CD4-positive, alpha-beta T cell treated with Interleukin-17A for 1 hour (primary cell): ENCODE measurements around the gene IFI16.
A peak's percentile ranks its signal among the peaks of the same experiment; 100 is the strongest.
"Not testable (repeated sequence)": the region's sequence is repeated elsewhere in the genome, so short reads cannot be mapped to it uniquely, and the experiment has no call there.

Source experiments
- DNase-seq: peaks from one replicate; pipeline ENCODE4 v3.0.0-alpha.2; 2020

Gene IFI16

GRCh38 chr1:159067699-159068621 lies 58.3 kb downstream of the IFI16 start:
- DNase-seq: peak; percentile 59

DNA sequence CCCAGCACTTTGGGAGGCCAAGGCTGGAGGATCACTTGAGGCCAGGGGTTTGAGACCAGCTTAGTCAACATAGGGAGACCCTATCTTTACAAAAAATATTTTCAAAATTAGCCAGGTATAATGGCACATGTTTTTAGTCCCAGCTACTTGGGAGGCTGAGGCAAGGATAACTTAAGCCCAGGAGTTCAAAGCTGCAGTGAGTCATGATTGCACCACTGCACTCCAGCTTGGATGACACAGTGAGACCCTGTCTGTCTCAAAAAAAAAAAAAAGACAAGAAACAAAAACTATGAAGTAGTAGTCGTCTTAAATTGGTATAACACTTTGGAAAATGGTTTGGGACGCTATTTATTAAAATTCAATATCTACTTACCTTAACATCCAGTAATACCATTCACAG lies 59.2 kb downstream of the IFI16 start:
- no peak for DNase-seq

- peak; percentile 70 for DNase-seq
These were observed 62.4 kb downstream of the IFI16 start for GRCh38 chr1:159071970-159072582.

DNA sequence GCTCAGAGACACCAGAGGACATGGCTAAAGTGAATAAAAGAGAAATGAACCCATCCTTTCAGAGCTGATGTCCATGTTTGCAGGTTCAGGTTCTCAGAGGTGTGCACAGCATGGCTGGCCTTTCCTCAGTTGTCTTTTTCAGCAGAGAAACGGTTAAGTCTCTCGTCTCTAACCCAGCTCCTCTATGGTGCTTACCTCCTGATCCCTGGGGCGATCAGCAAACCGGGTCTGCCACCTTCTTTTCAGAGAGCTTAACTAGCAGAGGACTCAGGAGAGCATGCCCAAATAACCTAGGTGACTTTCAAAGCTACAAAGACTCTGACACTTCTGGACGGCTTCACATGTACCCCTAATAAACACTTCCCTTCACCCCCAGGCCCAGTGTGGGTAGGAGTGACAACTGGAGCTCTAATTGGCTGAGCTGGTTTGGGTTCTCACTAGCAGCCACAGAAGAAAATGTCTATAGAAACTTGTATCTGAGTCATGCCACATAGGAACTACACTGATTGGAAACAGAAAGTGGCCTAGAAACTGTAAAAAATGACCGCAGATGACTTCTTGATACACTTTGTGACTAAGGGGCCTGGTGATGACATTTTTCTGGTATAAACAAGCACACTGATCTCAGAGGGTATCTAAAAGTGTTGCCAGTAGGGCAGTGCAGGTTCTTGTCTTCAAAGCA lies 66.9 kb downstream of the IFI16 start, which contains the start of gene AIM2:
AIM2 (minus strand) TSS at position 329 of the 682 bp plus-strand sequence. CDS start 3,267 bp downstream, outside the sequence.
- peak; percentile 90 for DNase-seq

DNA sequence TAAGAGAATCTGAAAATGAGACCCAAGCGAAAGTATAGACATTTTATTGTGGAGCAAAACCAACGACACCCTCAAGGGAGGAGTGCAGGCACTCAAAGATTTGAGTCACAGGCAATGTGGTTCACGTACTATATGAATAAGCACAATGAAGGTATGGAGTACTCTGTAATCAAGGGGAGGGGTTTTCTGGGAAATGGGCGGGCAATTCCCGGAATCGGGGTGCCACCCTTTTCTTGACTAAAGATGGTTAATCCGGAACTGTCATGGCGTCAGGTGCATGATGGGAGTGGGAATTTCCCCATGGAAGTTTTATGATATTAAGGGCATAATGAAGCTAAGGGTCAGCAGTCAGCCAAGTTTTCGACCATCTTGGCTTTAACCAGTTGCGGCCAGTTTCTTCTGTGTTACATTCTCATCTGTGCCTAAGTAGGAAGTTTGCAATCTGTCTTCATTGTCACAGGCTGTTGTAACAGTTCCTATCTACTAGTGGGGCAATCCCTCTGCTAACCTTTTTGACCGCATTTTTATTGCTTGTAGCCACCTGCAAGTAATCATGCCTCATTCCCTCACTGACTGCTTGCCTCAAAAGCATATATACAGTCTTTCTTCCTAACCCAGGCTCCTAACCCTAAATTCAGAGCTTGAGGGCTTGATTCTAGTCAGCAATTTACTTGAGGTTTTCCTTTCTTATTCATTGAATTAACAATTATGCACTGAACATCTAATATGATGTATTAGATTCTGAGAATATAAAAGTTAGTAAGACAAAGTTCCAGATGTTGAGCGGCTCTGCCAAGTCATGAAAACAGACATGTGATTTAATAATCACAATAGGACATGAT lies 67.6 kb downstream of the IFI16 start:
- peak; percentile 97 for DNase-seq

- no peak for DNase-seq
These were observed 69.8 kb downstream of the IFI16 start for GRCh38 chr1:159079525-159079924.

DNA sequence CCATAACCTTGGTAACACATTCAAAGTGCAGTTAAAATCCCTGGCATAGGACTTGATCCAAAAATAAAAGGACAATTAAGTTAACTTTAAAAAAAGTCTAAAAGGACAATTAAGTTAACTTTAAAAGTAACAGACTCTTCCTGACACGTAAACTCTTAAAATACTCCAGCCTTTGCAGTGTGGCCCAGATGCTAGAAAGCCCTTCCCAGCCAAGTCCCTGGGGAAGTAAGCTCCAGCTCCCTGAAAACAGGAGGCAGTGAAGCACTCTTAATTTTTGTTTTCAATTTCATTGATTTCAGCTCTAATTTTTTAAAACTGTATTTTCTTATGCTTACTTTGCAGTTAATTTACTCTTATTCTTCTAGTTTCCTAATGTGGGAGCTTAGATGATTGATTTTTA lies 71.9 kb downstream of the IFI16 start:
- DNase-seq: no peak

DNA sequence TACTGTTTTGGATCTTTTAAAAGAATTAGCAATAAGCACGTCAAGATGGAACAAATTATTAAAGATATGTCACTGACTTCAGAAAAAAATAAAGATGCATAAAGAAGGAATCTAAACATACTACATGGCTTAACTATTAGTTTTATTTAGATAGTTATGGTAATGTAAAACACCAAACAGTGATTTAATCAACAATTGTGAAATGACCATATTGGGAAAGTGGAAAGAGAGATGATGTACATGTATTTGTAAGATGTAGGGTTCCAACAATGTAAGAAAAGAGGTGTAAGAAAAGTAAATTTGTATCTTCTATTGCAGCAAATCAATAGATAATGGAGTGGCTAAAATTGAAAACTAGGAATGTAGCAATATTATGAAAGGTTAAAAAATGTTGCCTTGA lies 73.3 kb downstream of the IFI16 start:
- no peak for DNase-seq

GRCh38 chr1:159084152-159084551 lies 74.4 kb downstream of the IFI16 start:
- DNase-seq: no peak

DNA sequence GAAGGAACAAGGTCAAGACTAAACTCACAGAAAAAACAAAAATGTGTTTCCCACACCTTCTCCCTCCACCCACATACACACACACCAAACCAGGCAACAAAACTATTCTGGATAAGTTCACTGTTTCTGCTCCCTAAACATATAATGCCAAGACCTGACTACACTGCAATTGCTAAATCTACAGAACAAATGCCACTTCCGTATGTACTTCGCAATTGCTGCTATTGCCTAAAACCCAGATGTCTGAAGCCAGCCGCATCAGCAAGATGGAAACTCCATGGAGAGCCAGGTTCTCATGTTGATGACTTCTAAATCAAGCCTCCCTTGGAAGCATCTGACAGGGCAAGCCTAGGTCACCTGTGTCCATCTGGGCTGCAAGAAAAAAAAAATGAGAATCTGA lies 75.2 kb downstream of the IFI16 start:
- DNase-seq: no peak

DNA sequence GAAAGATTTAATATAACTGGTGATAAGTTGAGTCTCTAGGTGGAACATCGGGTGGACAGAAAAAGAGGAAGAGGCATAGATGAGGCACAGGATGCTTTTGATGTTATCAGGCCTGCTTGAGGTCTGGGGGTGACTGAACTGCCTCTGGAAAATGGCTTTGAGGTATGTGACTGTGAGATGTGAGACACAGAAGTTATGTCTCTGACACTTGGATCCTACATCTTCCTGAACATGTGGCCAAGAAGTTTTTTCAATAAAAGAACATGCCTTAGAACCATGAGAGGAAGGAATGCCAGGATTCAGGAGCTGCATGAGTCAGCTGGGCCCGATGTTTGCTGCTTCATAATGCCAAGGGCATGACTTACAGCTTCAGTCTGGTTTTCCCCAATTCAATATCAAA lies 78.3 kb downstream of the IFI16 start:
- DNase-seq: no peak

GRCh38 chr1:159088546-159089183 lies 79.0 kb downstream of the IFI16 start:
- DNase-seq: no peak

DNA sequence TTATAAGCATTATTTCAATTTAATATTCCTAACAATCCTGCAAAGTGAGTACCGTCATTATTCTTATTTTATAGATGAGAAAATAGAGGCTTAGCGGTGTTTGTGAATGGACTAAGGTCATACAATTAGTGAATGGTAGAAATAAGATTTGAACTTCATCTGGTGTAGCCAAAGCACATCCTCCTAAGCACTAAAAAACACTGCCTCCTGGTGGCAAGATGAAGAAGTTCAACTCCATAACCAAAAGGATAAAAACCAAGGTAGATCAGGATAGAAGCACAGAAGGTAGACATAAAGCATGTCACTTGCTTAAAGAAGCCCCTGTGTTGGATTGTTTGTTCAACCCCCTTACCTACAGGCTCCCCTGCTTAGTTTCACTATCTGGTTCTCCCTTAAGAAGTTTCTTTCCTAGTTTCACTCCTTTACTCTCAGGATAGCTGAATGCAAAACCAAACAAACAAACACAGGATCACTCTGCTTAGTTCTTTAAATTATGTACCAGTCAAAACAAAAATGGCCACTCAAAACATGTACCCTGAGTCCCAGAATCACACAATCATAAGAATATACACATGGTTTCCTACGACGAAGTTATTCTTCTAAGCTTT lies 79.6 kb downstream of the IFI16 start:
- peak; percentile 63 for DNase-seq

- no peak for DNase-seq
These were observed 80.8 kb downstream of the IFI16 start for GRCh38 chr1:159090286-159091179.

DNA sequence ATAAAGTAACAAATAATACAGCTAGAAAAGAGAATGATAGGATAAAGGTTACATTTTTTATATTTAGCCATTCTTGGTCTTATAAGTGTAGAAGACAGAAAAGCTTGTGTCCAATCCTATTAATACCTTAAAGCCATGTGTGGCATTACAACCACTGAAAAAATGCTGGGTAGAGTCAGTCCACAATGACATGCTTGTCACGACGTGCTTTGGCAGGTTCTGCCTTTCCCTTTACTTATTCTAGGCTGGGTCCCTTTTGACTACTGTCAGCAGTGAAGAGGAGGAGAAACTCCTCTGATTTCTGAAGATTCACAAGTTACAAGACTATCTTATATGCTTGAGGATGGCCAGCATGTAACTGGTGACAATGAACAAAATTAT lies 81.5 kb downstream of the IFI16 start:
- DNase-seq: no peak

- peak; percentile 9 for DNase-seq
These were observed 81.9 kb downstream of the IFI16 start for GRCh38 chr1:159091607-159092031.

DNA sequence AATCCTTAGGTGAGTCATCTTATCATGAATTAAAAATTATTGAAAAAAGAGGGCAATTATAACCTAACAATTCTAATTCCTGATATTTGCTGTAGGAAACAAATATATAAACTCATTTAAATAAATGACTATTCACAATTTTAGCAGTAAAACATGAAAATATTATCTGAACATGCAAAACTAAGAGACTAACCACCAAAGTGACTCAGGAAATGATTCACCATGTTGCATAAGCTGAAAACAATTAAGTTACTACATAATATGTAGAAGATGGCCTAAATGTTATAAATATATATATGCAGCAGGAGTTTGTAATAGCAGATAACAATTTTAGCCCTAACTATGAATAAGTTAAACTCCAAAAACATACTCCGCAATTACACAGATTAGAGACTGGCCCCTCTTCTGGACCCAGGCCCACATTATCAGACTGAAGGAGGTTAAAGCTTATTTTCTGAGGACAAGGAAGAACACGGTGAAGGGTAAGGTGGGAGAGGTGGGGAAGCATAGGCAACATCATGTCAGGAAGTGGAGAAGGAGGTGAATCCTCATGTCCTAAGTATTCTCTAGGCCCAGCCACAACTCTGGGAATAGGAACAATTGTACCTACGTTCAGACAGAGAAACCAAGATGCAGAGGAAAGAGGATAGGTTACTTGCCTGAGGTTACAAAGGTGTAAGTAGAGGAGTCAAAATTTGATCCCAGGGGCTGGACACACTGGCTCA lies 82.5 kb downstream of the IFI16 start:
- DNase-seq: no peak

- no peak for DNase-seq
These were observed 88.9 kb downstream of the IFI16 start for GRCh38 chr1:159098596-159098995.

GRCh38 chr1:159100589-159100988 lies 90.9 kb downstream of the IFI16 start:
- no peak for DNase-seq

DNA sequence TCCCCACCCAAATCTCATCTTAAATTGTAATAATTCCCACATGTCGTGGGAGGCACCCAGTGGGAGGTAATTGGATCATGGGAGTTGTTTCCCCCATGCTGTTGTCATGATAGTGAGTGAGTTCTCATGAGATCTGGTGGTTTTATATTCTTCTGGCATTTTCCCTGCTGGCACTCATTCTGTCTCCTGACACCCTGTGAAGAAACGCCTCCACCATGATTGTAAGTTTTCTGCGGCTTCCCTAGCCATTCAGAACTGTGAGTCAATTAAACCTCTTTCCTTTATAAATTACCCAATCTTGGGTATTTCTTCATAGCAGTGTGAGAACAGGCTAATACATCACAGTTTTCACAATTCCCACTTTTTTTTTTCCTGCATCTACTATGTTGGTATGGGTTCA lies 93.3 kb downstream of the IFI16 start:
- not testable (repeated sequence) for DNase-seq
